Astrocyte (in vitro differentiated cells and primary cell): ENCODE data around the gene ANGPTL8. TPM values are rescaled to one million over a fixed set of nuclear protein-coding genes. Genes with fewer than 3 reads are reported as not detected.

Source experiments
- DNase-seq: peaks from one replicate; pipeline ENCODE4 v3.0.0-alpha.2; 2010; ENCODE audit warnings: low read depth
- FAIRE-seq: peaks from 2 replicates; lab custom pipeline; 2011; peaks lifted over from hg19 to GRCh38; lab: Jason Lieb, UNC
- H2AFZ ChIP-seq: 2 replicates; pipeline ENCODE4 v1.6.0; 2012; ENCODE audit warnings: low read depth, low read length, inconsistent platforms
- H3K27ac ChIP-seq: 2 replicates; pipeline ENCODE4 v1.5.1; 2011; ENCODE audit warnings: low read depth, low read length, inconsistent platforms
- H3K27me3 ChIP-seq: 2 replicates; pipeline ENCODE4 v1.6.0; 2011; ENCODE audit warnings: low read length, inconsistent platforms; ENCODE audit not compliant: insufficient read depth
- H3K36me3 ChIP-seq: 2 replicates; pipeline ENCODE4 v1.5.1; 2011; ENCODE audit warnings: low read length, inconsistent platforms; ENCODE audit not compliant: insufficient read depth
- H3K4me1 ChIP-seq: 2 replicates; pipeline ENCODE4 v1.5.1; 2011; ENCODE audit warnings: low read length, inconsistent platforms; ENCODE audit not compliant: insufficient read depth
- H3K4me2 ChIP-seq: 2 replicates; pipeline ENCODE4 v1.6.0; 2012; ENCODE audit warnings: low read length, inconsistent platforms
- H3K4me3 ChIP-seq: 2 replicates; pipeline ENCODE4 v1.5.1; 2011; ENCODE audit warnings: low read depth, mild to moderate bottlenecking, low read length, inconsistent platforms; ENCODE audit not compliant: insufficient read depth
- H3K79me2 ChIP-seq: 2 replicates; pipeline ENCODE4 v1.6.0; 2012; ENCODE audit warnings: mild to moderate bottlenecking, low read length, inconsistent platforms; ENCODE audit not compliant: insufficient read depth
- H3K9ac ChIP-seq: 2 replicates; pipeline ENCODE4 v1.6.0; 2012; ENCODE audit warnings: mild to moderate bottlenecking, low read length, inconsistent platforms
- H3K9me3 ChIP-seq: 2 replicates; pipeline ENCODE4 v1.5.1; 2012; ENCODE audit warnings: low read depth, mild to moderate bottlenecking, low read length, inconsistent platforms; ENCODE audit not compliant: insufficient read depth
- H4K20me1 ChIP-seq: 2 replicates; pipeline ENCODE4 v1.6.0; 2012; ENCODE audit warnings: low read length, inconsistent platforms; ENCODE audit not compliant: insufficient read depth
- H3K27ac Mint-ChIP-seq: one replicate; pipeline ENCODE4 v1.8.0; 2021; ENCODE audit warnings: mild to moderate bottlenecking, mixed read lengths; ENCODE audit not compliant: unreplicated experiment
- H3K27me3 Mint-ChIP-seq: one replicate; pipeline ENCODE4 v1.8.0; 2021; ENCODE audit warnings: low read depth, mixed read lengths; ENCODE audit not compliant: unreplicated experiment
- H3K36me3 Mint-ChIP-seq: one replicate; pipeline ENCODE4 v1.8.0; 2021; ENCODE audit warnings: low read depth, mixed read lengths; ENCODE audit not compliant: unreplicated experiment
- H3K4me1 Mint-ChIP-seq: one replicate; pipeline ENCODE4 v1.8.0; 2021; ENCODE audit warnings: low read depth, mixed read lengths; ENCODE audit not compliant: unreplicated experiment
- H3K4me3 Mint-ChIP-seq: one replicate; pipeline ENCODE4 v1.8.0; 2021; ENCODE audit warnings: mild to moderate bottlenecking, moderate library complexity, mixed read lengths; ENCODE audit not compliant: unreplicated experiment
- H3K9me3 Mint-ChIP-seq: one replicate; pipeline ENCODE4 v1.8.0; 2021; ENCODE audit warnings: mild to moderate bottlenecking, mixed read lengths; ENCODE audit not compliant: unreplicated experiment
- EZH2 ChIP-seq: IDR thresholded peaks from 2 replicates; pipeline ENCODE4 v1.6.1; 2012; ENCODE audit warnings: mild to moderate bottlenecking, low read length, inconsistent platforms; ENCODE audit not compliant: insufficient read depth
- total RNA-seq: library from RNA; stranded (reverse); gene quantifications from 2 replicates; pipeline ENCODE4 v1.2.1, GENCODE V29; 2021
- TF ChIP-seq, protein P1 (sequence below): IDR thresholded peaks from 2 replicates; pipeline ENCODE4 v1.5.1; 2011; ENCODE audit warnings: low read depth, mild to moderate bottlenecking, inconsistent platforms, low read length, moderate library complexity; ENCODE audit not compliant: insufficient read depth

ANGPTL8 gene
- total RNA-seq, 1 donor from 2014 or later: not detected

DNA sequence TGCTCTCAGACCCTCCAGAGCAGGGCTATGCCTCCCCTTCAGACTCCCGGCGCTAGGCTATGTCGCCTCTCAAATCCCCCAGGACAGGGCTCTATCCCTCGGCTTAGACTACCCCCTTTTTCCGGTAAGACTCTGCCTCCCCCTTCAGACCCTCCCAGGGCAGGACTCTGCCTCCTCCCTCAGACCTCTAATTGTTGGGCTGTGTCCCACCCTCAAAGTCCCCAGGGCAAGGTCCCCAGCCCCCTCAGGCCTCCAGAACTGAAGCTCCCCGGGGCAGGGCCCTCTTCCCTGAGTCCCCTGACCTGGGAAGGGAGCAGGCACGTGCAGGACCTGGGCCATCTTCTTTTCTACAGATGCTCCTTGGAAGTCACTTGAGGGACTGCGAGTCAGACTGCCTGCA lies 45.2 kb upstream of the ANGPTL8 start:
- Histone ChIP-seq H3K27me3 (no peaks in the 10 kb centered on the region), H3K9ac (no peak overlapping the region), H3K4me3 (no peak overlapping the region), H3K9me3 (no peaks in the 10 kb centered on the region), H3K4me1 (peaks cover 27% of the 10 kb centered on the region), H3K36me3 (peaks cover 3% of the 10 kb centered on the region), H2AFZ (no peak overlapping the region), H3K79me2 (peaks cover 41% of the 10 kb centered on the region), H4K20me1 (peaks cover 15% of the 10 kb centered on the region), H3K27ac (no peak overlapping the region), H3K4me2 (no peak overlapping the region)
- DNase-seq (no peak), FAIRE-seq (no peak)
- Mint-ChIP-seq H3K9me3 (peaks cover 3% of the 10 kb centered on the region), H3K27me3 (no peaks in the 10 kb centered on the region), H3K4me3 (no peak overlapping the region), H3K4me1 (peaks cover 5% of the 10 kb centered on the region), H3K36me3 (peaks cover 13% of the 10 kb centered on the region), H3K27ac (no peak overlapping the region)
- no peak for TF ChIP-seq EZH2
- TF ChIP-seq, protein P1, sequence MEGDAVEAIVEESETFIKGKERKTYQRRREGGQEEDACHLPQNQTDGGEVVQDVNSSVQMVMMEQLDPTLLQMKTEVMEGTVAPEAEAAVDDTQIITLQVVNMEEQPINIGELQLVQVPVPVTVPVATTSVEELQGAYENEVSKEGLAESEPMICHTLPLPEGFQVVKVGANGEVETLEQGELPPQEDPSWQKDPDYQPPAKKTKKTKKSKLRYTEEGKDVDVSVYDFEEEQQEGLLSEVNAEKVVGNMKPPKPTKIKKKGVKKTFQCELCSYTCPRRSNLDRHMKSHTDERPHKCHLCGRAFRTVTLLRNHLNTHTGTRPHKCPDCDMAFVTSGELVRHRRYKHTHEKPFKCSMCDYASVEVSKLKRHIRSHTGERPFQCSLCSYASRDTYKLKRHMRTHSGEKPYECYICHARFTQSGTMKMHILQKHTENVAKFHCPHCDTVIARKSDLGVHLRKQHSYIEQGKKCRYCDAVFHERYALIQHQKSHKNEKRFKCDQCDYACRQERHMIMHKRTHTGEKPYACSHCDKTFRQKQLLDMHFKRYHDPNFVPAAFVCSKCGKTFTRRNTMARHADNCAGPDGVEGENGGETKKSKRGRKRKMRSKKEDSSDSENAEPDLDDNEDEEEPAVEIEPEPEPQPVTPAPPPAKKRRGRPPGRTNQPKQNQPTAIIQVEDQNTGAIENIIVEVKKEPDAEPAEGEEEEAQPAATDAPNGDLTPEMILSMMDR: no peak

DNA sequence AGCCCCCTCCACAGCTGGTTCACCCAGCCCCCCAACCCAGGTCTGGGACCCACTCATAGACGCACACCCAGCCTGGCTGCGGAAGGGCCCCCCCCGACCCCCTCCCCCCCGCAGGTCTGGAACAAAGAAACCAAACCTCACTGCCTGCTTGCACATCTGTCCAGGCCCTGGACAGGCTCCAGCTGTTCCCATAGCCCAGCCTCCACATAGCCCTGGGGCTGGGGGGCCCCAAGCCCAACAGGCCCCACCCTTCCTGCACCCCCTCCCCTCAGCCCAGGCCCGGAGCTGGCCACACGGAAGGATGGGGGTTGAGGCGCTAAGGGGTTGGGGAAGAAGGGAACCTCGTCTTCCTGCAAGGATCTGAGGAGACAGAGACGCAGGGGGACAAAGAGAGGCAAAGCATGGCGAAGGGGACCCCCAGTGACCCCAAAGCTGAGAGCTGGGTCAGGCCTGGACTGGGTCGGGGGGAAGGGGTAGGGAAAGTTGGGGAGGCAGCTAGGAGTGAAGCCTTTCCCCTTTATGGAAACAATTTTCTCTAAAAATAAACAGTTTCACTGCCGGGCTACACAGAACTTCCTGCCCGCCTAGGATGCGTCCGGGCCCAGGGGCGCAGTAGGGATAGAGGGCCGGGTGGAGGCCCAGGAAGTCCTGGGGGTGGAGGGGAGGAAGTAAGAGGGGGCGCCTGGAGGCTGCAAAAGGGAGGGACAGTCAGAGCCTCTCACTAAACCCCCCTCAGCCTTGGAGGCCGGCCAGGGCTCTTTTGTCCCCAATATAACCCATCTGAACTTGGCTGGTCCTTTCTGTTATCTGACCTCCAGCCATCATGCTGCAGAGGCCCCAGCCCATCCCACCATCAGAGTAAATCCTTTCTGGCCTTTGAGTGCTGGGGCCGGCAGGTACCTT lies 44.5 kb upstream of the ANGPTL8 start:
- H3K4me1 Mint-ChIP-seq: peaks cover 3% of the 10 kb centered on the region
- peaks cover 3% of the 10 kb centered on the region for H3K36me3 ChIP-seq
- peaks cover 13% of the 10 kb centered on the region for H3K36me3 Mint-ChIP-seq
- DNase-seq: no peak
- H3K9me3 Mint-ChIP-seq: peaks cover 3% of the 10 kb centered on the region
- H3K4me3 ChIP-seq: peak overlapping the region; percentile 10
- H4K20me1 ChIP-seq: peaks cover 12% of the 10 kb centered on the region
- no peaks in the 10 kb centered on the region for H3K9me3 ChIP-seq
- FAIRE-seq: no peak
- H3K4me2 ChIP-seq: peak overlapping the region; percentile 80
- peak overlapping the region; percentile 66 for H3K9ac ChIP-seq
- H3K27me3 Mint-ChIP-seq: no peaks in the 10 kb centered on the region
- H3K4me3 Mint-ChIP-seq: no peak overlapping the region
- H3K27me3 ChIP-seq: no peaks in the 10 kb centered on the region
- H3K27ac Mint-ChIP-seq: no peak overlapping the region
- peaks cover 19% of the 10 kb centered on the region for H3K4me1 ChIP-seq
- peaks cover 41% of the 10 kb centered on the region for H3K79me2 ChIP-seq
- TF ChIP-seq, protein P1: no peak
- TF ChIP-seq EZH2: no peak
- no peak overlapping the region for H2AFZ ChIP-seq
- peak overlapping the region; percentile 18 for H3K27ac ChIP-seq

DNA sequence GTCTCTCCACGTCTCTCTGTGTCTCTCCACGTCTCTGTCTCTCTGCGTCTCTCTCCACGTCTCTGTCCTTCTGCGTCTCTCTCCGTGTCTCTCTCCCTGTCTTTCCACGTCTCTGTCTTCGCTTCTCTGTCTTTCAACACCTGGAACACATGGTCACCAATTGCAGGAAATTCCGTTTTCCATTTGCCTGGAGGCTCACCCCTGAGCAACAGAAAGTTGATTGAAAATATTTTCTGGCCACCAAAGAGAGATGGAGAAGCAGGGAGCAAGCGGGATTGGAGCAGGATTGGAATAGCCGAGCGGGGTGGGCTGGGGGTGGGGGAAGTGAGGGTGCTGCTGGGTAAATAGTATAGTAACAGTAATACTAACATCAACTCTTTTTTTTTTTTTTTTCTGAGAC lies 43.7 kb upstream of the ANGPTL8 start:
- Histone ChIP-seq H3K4me1 (peaks cover 19% of the 10 kb centered on the region), H3K36me3 (peaks cover 3% of the 10 kb centered on the region), H2AFZ (no peak overlapping the region), H4K20me1 (peaks cover 12% of the 10 kb centered on the region), H3K27ac (no peak overlapping the region), H3K27me3 (no peaks in the 10 kb centered on the region), H3K9ac (no peak overlapping the region), H3K4me3 (peak overlapping the region; percentile 10), H3K4me2 (peak overlapping the region; percentile 80), H3K79me2 (peaks cover 41% of the 10 kb centered on the region), H3K9me3 (no peaks in the 10 kb centered on the region)
- TF ChIP-seq, protein P1: no peak
- no peak for TF ChIP-seq EZH2
- Mint-ChIP-seq H3K36me3 (peaks cover 13% of the 10 kb centered on the region), H3K4me3 (peak overlapping the region; percentile 85), H3K9me3 (peaks cover 3% of the 10 kb centered on the region), H3K27ac (no peak overlapping the region), H3K4me1 (peaks cover 3% of the 10 kb centered on the region), H3K27me3 (no peaks in the 10 kb centered on the region)
- FAIRE-seq (no peak), DNase-seq (no peak)
